ENCODE results near the gene TRAFD1.
"Not testable (repeated sequence)": the region's sequence is repeated elsewhere in the genome, so short reads cannot be mapped to it uniquely, and the experiment has no call there.

TRAFD1 gene

DNA sequence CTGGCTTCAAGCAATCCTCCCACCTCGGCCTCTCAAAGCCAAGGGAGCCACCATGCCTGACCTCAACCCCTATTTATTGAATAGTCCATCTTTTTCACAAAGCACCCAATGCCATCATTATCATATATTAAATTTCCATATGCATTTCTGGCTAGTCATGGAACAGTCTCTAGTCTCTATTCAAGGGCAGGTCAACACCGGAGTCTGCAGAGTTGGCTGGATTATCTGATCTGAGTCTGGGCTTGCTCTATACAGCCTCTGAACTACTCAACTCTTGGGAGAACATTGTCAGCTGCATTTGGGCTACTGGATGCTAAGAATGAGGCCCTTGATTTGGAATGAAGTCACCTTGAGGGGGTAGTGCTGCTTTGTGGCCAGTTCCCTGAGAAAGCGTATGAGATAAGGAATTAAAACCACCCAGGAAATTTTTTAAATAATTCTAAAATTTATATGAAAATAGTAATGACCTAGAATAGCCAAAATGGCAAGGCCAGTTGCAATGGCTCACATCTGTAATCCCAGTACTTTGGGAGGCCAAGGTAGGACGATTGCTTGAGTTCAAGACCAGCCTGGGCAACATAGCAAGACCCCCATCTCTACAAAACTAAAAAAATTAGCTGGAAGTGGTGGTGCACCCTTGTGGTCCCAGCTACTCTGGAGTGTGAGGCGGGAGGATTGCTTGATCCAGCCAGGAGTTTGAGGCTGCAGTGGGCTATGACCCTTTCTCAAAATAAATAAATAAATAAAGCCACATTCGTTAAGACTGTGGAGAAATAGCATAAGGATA lies 9.9 kb upstream of the TRAFD1 start:
- no peak for DNase-seq

GRCh38 chr12:112116232-112117060 lies 8.9 kb upstream of the TRAFD1 start:
- DNase-seq, result peak in 1 of 2 experiments; percentile 36

- DNase-seq, result no peak
Measured at GRCh38 chr12:112117685-112118084, 7.7 kb upstream of the TRAFD1 start.

- no peak for DNase-seq
Measured at GRCh38 chr12:112121780-112122565, 3.4 kb upstream of the TRAFD1 start.

GRCh38 chr12:112122823-112123690 lies 2.3 kb upstream of the TRAFD1 start:
- no peak for DNase-seq

- DNase-seq, result no peak
Measured at GRCh38 chr12:112124918-112125249, 476 bp upstream of the TRAFD1 start.

DNA sequence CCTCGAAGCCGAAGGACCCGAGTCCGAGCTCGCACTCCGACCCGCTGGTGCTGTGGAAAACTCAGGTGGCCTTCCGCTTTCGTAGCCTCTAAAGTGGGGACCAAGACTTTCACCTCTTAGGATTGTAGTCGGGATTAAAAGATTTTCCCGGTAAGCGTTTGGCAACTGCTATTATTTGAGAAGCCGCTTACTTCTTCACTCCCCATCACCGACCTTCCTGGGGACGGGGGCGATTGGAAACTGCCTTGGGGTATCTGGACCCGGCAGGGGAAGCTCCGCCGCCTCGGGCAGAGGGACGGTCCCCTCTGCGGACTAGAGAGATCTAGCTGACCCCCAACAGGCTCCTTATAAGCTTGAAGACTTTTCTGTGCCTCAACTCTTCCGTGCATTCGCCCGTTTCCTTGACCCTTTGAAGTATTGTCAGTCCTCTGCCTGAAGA lies 659 bp downstream of the TRAFD1 start:
- no peak for DNase-seq

DNA sequence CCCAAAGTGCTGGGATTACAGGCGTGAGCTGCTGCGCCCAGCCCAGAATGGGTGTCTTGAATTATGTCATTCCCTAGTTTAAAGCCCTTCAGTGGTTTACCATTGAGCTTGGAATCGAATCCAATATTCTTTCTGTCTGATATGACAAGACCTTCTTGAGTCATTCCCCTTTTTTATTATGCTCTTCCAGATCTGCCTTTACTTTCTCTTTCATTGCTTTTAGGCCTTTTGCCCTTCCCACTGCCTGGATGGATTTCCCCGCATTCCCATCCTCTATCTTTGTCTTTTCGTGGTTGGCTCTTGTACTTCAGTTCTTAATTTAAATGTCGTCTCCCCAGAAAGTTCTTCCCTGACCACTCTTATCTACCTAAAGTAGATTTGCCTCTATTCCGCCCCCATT lies 1.6 kb downstream of the TRAFD1 start:
- no peak for DNase-seq

- DNase-seq, result no peak
Measured at GRCh38 chr12:112130441-112130998, 5.2 kb downstream of the TRAFD1 start.

DNA sequence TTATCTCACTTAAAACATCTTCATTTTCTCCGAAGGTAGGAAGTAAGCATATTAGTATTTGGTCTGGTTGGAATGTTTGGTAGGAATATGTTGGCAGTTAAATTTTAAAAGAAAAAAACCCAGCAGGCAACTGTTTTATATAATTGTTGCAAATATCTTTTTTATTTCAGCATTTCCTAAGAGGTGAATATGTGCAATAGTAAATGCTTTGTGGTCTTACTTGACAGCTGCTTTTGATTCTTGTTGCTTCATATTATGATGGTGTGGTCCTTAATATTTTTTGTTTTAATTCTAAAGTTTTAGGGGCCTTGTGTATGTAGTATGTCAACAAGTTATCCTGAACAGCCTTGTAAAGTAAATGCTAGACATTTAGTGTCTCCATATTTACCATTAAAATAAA lies 6.3 kb downstream of the TRAFD1 start:
- no peak for DNase-seq

- no peak for DNase-seq
Measured at GRCh38 chr12:112133418-112133817, 8.1 kb downstream of the TRAFD1 start.

GRCh38 chr12:112134731-112135130 lies 9.4 kb downstream of the TRAFD1 start:
- DNase-seq, result no peak

DNA sequence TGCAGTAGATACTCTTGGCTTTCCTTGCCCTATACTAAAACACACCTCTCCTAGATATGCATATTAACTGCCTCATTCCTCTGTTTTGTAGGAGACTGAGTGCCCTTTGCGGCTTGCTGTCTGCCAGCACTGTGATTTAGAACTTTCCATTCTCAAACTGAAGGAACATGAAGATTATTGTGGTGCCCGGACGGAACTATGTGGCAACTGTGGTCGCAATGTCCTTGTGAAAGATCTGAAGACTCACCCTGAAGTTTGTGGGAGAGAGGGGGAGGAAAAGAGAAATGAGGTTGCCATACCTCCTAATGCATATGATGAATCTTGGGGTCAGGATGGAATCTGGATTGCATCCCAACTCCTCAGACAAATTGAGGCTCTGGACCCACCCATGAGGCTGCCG lies 15.4 kb downstream of the TRAFD1 start:
- DNase-seq, result no peak

DNA sequence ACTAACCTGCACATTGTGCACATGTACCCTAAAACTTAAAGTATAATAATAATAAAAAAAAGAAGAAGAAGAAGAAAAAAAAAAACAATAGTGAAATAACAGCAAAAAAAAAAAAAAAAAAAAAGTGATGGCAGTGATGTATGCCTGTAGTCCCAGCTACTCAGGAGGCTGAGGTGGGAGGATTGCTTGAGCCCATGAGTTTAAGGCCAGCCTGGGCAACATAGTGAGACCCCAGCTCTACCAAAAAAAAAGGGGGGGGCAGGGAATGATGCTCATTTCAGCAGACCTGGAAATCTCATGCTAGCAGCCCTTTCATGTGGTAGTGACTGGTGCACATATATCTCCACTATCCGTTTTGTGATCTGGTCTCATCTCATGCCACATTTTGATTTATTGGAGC lies 20.8 kb downstream of the TRAFD1 start:
- DNase-seq, result no peak

- no peak for DNase-seq
Measured at GRCh38 chr12:112148031-112148513, 22.7 kb downstream of the TRAFD1 start.

DNA sequence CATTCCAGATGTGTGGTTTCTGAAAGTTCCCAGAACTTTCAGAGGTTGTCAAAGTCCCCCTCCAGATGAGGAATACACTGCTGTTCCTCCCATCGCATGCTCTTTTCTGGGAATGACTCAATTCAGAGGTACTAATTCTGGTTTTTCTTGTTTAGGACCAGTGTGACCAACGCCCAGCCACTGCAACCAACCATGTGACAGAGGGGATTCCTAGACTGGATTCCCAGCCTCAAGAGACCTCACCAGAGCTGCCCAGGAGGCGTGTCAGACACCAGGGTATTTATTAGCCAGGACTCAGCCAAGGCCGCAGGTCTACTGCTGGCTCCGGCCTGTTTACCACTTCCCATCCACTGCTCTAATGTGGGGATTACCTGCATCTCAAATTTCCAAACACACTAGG lies 24.2 kb downstream of the TRAFD1 start:
- no peak for DNase-seq

GRCh38 chr12:112151766-112152541 lies 26.6 kb downstream of the TRAFD1 start:
- DNase-seq, result no peak

GRCh38 chr12:112153181-112153892 lies 28.0 kb downstream of the TRAFD1 start:
- no peak for DNase-seq

- DNase-seq, result no peak
Measured at GRCh38 chr12:112153893-112154219, 28.5 kb downstream of the TRAFD1 start.

- DNase-seq, result not testable (repeated sequence)
Measured at GRCh38 chr12:112158461-112159145, 33.2 kb downstream of the TRAFD1 start.

Data from NCI-H187 (cell line).